ENCODE results near the gene SLC38A9.
"Not testable (repeated sequence)": the region's sequence is repeated elsewhere in the genome, so short reads cannot be mapped to it uniquely, and the experiment has no call there.

Gene SLC38A9

DNA sequence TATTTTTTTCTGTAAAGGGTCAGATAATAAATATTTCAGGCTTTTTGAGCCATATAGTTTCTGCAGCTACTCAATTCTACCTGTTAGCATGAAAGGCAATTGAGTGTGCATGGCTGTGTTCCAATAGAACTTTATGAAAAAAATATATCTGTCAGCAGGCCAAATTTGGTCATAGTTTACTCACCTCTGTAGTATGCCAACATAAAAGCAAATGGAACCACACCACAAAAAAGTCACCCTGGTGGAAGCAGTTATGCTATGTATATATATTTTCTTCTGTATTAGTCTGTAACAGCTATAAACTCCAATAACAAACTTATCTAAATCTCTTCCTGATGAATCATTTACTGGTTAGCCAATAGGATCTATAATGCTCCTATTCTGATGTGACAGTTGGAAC lies 3.4 kb downstream of the SLC38A9 start:
- no peak overlapping the region for H3K27ac ChIP-seq
- DNase-seq (ENCODE audit: low read depth, low spot score), result peak; percentile 44

DNA sequence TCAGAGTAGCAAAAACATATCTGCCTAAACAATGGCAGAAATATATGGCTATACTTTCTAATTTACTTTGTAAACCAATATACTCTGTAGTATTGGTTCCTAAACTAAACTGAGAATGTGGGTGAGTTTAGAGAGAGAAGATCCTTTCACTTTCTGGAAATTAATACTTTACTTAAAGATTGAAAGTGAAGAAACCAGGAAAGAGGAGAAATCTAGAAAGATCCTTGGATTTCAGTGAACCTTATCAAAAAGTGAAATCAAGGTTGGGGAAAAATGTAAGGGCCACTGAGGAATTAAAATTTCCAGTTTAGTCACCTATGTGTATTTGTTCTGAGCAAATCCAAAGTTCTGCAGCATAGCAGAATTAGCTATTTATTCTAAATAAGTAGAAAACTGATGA lies 5.9 kb downstream of the SLC38A9 start:
- DNase-seq (ENCODE audit: low read depth, low spot score), result no peak
- H3K27ac ChIP-seq, result no peak overlapping the region

DNA sequence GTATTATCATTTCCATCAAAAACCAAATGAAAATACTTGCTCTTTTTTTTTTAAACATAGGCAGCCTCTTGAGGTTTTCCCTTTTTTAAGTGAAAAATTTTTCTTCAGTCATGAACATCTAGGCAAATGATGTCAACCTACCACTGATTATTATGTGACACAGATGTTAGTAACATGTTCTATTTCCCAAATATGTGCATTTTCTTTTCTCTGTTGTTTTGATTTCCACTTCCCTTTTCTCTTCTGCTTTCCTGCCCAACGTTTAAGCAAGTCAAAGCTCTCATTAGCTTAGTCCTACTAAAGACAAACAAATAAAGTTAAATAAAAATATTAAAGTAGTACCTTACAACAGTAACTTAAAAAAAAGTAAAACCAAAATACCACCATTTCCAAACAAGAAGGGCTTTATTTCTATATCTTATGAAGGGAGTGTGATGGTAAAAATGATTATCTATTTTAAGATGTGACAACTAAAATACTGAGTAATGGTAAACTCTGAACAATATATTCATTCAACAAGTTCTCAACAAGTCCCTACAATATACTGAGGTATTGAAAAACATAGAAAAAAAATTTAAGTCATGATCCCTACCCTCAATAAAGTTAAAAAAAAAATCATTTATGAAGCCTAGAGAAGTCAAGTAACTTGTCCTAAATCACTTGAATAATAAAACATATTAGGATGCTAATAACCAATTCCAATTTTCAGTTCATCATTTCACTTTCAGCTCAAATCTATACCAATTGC lies 9.4 kb downstream of the SLC38A9 start:
- no peak overlapping the region for H3K27ac ChIP-seq
- no peak for DNase-seq (ENCODE audit: low read depth, low spot score)

DNA sequence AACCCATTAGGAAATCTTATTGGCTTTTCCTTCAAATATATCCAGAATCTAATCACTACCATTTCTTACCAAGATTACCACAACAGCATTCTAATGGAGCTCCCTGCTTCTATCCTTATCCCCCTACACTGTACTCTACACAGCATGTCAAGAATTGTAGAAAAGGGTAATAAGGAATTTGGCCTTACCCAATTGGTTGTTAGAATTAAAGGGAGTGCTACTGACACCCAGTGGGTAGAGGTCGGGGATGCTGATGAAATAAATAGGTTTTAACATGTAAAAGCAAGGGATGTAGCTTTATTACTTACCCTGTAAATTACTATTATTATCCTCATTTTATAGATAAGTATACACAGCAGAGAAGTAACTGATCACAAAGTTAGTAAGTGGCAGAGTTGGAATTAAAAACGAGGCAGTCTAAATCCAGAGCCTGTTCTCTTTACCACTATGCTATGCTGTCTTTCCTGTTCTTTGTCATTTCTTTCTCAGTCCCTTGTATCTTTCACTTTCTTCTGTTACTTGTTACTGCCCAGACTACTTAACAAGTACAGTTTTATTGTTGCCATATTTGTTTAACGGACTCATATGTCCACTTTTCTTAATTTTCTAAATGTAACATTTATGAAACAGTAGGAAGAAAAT lies 10.5 kb downstream of the SLC38A9 start:
- no peak for DNase-seq (ENCODE audit: low read depth, low spot score)

DNA sequence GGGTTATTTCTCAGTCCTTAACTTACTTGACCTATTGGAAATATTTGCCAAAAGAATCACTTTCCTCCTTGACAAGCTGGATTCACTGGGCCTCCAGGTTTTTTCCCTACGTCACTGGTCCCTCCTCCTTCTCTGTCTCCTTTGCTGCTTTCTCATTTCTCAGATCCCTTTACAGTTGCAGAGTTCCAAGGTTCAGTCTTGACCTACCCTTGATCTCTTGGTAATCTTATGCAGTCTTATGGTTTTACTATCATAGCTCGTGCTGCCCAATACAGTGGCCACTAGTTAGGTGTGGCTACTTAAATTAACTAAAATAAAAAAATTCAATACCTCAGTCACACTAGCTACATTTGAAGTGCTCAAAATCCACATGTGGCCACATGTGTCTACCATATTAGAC lies 11.4 kb downstream of the SLC38A9 start:
- DNase-seq (ENCODE audit: low read depth, low spot score), result no peak
- no peak overlapping the region for H3K27ac ChIP-seq

More for the DNA sequence above, 10.5 kb downstream of the SLC38A9 start:
- no peak overlapping the region for H3K27ac ChIP-seq

DNA sequence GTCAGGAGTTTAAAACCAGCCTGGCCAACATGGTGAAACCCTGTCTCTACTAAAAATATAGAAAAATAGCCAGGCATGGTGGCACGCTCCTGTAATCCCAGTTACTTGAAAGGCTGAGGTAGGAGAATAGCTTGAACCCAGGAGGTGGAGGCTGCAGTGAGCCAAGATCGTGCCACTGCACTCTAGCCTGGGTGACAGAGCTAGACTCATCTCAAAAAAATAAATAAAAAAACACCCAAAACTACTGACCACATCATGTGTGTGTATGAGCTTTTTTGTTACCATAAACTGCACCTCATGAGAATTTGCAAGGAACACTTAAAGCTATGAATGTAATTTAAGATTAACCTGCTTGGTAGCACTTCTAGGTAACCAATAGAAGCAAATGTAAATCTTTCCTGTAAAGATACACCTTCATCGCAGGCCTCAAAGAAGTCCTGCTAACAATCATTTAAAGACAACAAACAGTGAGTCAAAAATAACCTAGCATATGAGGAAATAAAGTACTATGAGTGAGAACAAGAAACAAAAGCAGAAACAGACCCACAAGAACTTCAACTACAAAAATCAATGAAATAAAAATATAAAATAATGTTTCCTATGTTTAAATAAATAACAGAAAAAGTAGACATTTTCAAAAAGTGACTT lies 13.0 kb downstream of the SLC38A9 start:
- H3K27ac ChIP-seq, result no peak overlapping the region
- no peak for DNase-seq (ENCODE audit: low read depth, low spot score)

DNA sequence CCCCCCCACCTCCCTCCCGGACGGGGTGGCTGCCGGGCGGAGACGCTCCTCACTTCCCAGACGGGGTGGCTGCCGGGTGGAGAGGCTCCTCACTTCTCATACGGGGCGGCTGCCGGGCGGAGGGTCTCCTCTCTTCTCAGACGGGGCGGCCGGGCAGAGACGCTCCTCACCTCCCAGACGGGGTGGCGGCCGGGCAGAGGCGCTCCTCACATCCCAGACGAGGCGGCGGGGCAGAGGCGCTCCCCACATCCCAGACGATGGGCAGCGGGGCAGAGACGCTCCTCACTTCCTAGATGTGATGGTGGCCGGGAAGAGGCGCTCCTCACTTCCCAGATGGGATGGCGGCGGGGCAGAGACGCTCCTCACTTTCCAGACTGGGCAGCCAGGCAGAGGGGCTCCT lies 15.4 kb downstream of the SLC38A9 start:
- DNase-seq (ENCODE audit: low read depth, low spot score), result not testable (repeated sequence)

DNA sequence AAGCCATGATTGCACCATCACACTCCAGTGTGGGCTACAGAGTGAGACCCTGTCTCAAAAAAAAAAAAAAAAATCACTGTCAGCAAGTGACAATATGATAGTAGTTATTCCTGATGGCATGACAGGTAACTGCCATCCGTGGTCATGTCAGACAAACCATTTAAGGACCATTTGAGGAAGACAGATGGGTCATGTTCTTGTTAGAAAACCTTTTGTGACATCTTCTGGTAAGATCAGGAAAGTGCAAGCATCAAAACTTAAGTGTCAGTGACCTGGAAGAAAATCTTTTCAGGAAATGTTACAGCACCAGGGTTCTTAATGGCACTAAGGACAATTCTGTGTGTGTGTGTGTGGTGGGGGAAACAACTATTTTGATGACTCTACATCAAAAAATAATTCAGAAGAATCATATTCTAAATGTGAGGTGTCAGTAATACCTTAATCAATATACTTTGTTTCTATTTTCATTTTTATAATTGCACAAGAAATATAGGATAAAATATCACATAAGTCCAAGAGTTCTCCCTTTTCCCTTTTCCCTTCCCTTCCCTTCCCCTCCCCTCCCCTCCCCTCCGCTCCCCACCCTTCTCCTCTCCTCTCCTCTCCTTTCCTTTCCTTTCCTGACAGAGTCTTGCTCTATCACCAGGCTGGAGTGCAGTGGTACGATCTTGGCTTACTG lies 17.8 kb downstream of the SLC38A9 start:
- DNase-seq (ENCODE audit: low read depth, low spot score), result no peak

More for the DNA sequence above, 15.4 kb downstream of the SLC38A9 start:
- H3K27ac ChIP-seq, result not testable (repeated sequence)

DNA sequence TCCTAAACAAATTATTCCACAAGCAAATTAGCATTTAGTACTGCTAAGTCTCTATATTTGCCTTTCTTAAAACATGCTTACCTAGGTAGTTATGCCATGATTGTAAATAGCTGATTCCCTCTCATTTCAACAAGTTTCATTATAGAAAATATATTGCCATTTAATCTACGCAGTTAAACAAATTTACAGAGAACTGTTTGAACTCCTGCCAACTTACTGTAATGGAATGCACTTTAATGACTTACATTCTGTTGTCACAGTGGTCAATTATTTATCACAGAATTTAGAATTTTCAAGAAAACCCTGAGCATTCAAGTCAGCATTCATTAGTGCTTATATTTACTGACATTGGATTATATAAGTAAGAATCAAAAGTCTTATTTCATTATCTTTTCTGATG lies 19.6 kb downstream of the SLC38A9 start:
- no peak overlapping the region for H3K27ac ChIP-seq
- no peak for DNase-seq (ENCODE audit: low read depth, low spot score)

More for the DNA sequence above, 17.8 kb downstream of the SLC38A9 start:
- no peak overlapping the region for H3K27ac ChIP-seq

DNA sequence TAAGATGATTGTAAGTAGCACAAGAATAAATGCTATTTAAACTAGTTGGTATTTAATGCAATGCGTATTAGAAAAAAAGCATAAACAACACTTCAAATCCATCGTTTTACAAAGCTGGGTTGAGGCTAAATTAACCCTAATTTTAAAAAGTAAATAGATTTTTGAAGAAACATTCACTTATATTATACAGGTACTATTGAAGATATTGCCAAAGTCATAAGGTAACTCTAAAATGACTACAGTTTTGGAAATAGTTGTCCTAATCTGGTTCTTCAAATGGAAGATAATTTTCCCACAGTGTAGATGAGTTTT lies 20.1 kb downstream of the SLC38A9 start:
- no peak overlapping the region for H3K27ac ChIP-seq
- DNase-seq (ENCODE audit: low read depth, low spot score), result no peak

DNA sequence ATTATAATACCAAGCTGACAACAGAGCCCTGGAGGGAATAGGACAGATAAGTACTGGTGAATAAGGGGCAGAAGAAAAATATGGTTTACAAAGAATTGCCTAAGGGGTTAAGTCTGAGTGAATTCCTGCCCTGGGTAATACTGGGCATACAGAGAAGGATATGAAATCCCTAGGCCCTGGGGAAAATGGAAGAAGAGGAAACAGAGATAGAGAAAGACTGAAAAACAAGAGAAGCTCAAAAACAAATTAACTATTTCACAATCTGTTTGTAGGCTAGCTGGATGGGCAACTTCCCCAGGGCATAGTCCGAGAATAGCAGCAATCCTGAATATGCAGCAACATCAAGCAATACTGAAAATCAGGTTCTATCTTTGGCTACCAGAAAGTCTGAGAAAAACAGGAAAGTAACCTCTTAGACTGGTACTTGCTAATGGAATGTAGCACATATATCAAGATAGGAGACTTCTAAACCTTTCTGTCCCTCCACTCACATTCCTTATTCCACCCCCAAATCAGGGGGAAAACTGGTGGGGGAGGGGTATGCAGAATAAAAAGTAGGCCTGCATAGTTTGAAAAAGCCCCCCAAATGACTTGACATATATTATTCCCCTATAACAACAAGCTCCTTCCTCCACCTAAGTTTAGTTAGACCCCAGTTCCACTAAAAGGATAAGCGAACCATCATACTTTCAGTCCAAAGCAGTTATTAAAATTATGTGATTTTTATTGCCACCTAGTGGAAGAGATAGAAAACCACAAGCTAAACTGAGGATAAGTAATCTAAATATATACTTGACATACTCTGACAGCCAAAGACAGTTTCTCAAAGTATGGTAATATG lies 20.6 kb downstream of the SLC38A9 start:
- DNase-seq (ENCODE audit: low read depth, low spot score), result no peak
- H3K27ac ChIP-seq, result no peak overlapping the region

DNA sequence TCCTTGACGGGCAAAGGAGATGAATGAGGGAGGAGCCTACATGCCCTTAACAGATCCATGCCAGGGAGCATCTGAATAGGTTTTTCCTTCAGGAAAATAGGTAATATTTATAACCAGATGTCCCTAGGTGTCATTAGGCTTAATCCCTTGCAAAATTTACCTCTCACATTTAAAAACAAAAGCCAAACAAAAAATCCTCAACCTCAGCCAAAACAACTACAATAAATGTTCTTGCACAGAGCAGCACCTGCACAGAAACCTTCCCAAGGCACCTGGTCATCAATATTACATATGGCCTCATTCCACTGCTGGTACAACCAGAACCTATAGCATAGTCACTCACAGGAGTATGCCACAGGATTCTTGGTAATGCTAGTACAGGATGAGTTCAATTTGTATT lies 30.1 kb downstream of the SLC38A9 start:
- DNase-seq (ENCODE audit: low read depth, low spot score), result no peak

DNA sequence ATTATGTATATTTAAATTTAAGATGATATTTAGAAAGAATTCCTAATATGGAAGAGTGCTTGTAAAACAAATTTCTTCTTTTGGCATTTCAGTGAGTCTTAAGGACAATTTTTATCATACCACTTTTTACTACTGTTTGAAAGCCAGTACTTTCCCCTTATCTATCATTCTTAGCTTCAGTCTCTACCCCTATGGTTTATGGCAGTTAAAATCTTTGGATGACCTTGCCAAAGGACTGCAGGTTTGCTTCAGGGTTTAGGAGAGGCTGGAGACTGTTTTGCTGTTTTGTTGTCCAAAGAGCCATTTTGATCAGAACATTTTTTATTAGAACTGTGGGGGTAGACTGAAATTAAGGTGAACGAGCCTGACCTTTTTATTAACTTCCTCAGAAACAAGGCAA lies 30.8 kb downstream of the SLC38A9 start:
- H3K27ac ChIP-seq, result no peak overlapping the region

More for the DNA sequence above, 30.1 kb downstream of the SLC38A9 start:
- H3K27ac ChIP-seq, result no peak overlapping the region

DNA sequence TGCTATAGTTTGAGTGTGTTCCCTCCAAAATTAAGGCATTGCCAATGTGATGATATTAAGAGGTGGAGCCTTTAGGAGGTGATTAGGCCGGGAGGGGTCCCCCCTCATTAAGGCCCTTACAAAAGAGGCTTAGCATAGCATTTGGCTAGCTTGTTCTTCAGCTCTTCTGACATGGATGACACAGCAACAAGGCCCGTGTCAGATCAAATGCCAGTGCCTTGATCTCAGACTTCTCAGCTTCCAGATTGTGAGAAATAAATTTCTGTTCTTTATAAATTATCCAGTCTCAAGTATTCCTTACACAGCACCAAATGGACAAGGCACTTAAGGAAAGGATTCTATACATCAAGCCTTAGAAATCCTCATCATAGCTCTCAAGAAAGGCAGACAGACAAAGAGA lies 31.8 kb downstream of the SLC38A9 start:
- H3K27ac ChIP-seq, result no peak overlapping the region
- DNase-seq (ENCODE audit: low read depth, low spot score), result no peak

More for the DNA sequence above, 30.8 kb downstream of the SLC38A9 start:
- DNase-seq (ENCODE audit: low read depth, low spot score), result no peak

DNA sequence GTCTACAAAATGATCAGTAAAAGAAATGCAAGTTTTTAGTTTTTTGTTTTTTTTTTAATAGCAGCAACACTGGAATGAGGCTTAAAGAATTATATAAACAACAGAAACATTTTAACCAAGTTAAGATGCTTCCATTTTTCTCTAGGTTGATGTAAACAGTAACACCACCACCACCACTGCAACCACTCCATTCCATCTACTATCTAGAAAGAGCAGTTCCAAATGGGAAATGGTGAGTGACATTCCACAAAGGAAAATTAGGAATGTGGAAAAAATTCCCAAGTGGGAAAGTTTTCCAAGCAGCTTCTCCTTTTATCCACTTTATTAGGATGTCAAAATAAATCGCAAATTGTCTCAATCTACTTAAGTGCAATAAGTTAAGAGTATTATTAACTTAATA lies 32.6 kb downstream of the SLC38A9 start:
- no peak overlapping the region for H3K27ac ChIP-seq
- no peak for DNase-seq (ENCODE audit: low read depth, low spot score)

DNA sequence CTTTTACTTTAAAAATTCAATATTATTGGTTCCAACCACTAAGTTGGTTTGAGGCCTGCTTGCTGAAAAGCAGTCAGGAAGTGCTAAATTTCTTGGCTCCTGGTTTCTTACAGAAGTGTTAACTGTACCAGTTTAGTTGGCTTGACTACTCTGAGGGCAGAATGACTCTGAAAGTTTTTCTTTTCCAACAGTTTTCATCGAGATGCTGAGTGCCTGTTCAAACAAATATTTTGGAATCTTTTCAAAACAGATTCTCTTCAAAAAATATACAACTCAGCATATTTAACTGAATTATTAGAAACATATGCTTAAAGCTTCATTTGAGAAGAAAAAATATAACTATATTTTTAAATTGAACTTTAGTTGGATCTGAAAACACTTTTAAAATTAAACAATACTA lies 37.0 kb downstream of the SLC38A9 start:
- H3K27ac ChIP-seq, result no peak overlapping the region
- no peak for DNase-seq (ENCODE audit: low read depth, low spot score)

DNA sequence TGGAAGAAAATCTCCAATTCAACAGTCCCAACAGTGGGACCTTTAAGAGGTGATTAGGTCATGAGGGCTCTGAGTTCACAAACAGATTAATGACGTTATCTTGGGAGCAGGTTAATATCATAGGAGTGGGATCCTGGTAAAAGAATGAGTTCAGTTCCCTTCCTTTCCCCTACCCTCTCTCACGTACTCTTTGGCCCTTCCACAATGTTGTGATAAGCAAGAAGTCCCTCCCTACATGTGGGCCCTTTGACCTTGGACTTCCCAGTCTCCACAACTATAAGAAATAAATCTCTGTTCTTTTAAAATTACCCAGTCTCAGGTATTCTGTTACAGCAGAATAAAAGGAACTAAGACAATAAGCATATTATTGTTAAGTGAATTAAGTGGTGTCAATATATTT lies 37.8 kb downstream of the SLC38A9 start:
- no peak for DNase-seq (ENCODE audit: low read depth, low spot score)

DNA sequence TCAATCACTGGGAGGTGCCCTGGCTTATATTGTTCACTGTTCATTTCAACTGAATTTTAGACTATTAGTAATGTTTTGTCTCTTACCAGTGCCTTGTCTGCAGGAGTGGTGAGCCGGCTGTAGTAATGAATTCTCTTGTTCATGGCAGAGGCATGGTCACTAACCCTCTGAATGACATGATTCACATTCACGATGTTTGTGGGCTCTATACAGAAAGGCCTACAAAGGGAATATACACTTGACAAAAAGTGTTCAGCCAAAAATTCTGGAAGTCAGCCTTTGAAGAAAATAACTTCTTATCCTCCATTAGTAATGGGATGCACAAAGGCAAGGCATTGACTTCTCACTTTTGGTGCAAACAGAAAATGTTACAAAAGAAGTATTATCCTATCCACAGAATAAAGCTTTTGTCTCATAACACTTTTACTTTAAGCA lies 39.6 kb downstream of the SLC38A9 start:
- DNase-seq (ENCODE audit: low read depth, low spot score), result no peak
- no peak overlapping the region for H3K27ac ChIP-seq

More for the DNA sequence above, 37.8 kb downstream of the SLC38A9 start:
- H3K27ac ChIP-seq, result no peak overlapping the region

DNA sequence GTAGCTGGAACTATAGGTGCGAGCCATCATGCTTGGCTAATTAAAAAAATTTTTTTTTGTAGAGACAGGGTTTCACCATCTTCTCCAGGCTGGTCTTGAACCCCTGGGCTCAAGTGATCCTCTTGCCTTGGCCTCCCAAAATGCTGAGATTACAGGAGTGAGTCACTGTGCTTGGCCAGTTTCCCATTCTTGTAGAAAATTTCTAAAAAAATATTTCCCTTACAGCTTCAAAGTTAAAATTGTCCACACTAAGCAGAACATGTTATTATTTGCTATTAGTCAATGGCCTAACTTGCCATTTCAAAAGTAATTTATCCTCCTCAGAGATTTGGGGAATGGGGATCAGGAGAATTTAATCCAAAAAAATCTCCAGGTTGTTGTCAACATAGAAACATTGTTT lies 40.1 kb downstream of the SLC38A9 start:
- H3K27ac ChIP-seq, result no peak overlapping the region
- DNase-seq (ENCODE audit: low read depth, low spot score), result no peak

DNA sequence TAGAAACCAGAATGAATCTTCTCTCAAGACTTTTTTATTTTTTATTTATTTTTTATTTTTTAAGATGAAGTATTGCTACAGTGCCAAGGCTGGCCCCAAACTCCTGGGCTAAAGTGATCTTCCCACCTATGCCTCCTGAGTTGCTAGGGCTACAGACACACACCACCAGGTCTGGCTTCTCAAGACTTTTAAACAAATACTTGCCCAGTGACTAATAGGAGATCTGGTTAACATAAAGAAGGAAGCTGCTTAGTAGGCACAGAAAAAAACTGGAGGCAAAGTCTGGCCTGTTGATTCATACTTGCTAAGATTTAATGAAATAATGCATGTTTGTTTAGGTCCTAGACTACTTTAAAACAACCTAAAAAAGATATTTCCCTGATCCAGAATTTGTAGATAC lies 43.8 kb downstream of the SLC38A9 start:
- DNase-seq (ENCODE audit: low read depth, low spot score), result peak; percentile 62
- H3K27ac ChIP-seq, result peak overlapping the region; percentile 36
